SKM-1 treated with dmso at 0.1 percent for 144 hours (cell line): ENCODE results near the gene CEPT1.

Experiments used
- DNase-seq: peaks from one replicate; lab custom pipeline; 2025; ENCODE audit not compliant: unreplicated experiment; lab: John Stamatoyannopoulos, UW

The CEPT1 gene

DNA sequence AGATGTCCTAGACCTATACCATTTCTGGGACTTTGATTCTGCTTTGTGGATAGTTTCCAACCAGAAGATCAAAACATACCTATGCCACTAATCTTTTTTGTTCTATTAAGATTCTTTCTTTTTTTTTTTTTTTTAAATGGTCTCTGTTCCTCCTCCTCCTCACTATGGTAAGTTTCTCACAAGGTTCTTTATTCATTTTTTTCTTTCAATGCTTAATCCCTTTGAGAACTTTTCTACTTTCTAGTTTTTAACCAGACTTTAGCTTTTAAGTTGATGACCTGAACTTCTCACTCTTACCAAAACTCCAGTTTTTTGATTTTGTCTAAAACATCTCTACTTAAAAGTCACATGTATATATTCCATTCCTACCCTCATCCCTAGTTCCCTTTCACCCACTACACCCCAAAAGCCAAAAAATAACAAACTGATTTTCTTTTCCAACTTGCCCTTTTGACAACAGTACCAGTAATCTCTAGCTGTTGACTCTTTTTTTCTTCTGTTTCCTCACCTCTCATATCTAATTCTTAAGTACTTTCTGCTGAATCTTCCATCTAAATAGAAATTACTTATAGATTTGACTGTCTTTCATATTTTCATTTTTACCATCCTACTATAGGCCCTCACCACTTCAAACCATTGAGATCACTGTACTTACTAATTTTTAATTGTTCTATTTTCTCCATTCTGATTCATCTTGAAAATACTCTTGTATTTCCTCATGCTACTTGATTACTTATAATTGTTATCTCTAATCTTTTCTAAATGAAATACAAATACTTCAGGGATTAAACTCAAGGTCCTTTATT is 6.1 kb downstream of the CEPT1 start:
- no peak for DNase-seq

DNA sequence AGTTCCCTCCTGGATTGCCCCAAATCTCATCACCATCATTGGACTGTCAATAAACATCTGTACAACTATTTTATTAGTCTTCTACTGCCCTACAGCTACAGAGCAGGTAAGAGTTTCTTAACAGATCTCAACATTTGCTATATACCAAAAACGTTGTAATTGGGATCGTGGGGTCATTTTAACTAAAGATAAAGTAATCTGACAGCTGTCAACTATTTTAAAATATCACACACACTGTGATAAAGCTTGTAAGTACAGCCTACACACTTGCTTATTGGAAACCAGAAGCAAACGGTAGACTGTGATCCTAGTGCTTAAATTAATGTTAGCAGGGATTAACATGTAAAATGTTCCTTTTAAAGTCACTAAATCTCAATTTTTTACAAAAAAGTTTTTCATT is 7.9 kb downstream of the CEPT1 start:
- DNase-seq = no peak

DNA sequence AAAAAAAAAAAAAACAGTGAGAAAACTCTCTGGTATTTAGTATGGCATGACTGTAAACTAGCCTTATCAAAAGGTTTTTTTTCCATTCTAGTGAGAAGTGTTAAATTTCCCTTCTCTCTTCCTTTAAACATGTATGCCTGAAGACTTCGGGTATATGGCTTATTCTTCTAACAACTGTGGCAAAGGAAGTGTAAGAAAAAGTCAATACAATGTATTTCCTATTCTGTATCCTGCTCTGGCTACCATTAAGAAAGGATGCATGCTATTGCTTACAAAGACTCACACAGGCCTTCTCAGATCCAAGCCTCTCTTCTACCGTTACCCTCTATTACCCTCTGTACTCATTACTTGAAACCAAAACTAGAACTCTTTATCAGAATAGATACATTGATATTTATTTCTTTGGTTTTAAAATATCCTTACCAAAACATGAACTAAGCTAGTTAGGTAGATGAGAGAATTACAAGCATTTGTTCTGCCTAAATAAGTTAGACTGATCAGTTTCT is 8.4 kb downstream of the CEPT1 start:
- DNase-seq = no peak

DNA sequence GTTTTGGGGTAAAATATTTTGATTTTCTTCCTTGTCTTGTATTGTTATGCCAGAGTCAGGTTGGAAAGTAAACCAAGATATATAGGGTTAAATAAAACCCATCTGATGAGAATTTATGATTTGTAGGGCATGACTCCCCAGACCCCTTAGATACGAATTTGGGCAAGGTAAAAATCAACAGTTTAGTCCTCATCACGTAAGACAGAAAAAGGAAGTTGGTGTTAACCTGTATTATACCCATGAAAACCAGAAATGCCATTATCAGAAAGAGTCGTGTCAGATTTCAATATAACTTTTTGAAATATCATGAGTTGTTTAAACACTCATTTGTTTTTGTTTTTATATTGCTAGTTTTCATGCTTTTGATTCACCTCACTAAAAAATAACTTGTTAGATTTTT is 11.8 kb downstream of the CEPT1 start:
- DNase-seq = no peak

DNA sequence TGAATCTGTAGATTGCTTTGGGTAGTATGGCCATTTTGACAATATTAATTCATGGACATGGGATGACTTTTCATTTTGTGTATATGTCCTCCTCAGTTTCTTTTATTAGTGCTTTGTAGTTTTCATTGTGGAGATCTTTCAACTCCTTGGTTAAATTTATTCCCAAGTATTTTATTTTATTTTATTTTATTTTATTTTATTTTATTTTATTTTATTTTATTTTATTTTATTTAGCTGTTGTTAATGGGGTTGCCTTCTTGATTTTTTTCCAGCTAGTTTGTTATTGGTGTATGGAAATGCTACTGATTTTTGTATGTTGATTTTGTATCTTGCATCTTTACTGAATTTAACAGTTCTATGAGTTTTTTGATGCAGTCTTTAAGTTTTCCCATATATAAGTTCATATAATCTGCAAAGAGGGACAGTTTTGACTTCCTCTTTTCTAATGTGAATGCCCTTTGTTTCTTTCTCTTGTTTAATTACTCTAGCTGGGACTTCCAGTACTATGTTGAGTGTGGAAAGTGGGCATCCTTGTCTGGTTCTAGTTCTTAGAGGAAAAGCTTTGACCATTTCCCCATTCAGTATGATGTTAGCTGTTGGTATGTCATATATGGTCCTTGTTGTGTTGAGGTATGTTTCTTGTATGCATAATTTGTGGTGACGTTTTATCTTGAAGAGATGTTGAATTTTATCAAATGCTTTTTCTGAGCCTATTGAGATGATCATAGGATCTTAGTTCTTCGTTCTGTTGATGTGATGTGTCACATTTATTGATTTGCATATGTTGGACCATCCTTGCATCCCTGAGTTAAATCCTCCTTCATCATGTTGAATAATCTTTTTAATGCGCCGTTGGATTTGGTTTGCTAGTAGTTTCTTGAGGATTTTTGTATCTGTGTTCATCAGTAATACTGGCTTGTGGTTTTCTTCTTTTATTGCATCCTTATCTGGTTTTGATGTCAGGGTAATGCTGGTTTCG is 14.3 kb downstream of the CEPT1 start:
- no peak for DNase-seq

DNA sequence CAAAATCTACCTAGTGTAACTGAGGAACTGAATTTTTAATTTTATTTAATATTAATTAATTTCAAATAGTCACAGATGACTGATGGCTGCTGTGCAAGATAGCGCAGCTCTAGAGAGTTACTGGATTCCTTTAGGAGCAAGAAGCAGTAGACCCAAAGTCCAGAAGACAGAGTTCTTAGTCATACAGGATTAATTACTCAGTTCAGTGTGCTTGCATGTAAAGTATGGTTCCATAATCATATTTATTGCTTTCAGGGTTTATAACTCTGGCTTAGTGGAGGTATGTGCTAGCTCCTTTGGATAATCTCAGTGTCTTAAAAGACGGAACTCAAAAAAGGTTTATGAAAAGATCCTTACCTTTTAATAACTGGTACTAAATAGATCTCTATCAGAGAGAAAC is 17.4 kb downstream of the CEPT1 start:
- no peak for DNase-seq

DNA sequence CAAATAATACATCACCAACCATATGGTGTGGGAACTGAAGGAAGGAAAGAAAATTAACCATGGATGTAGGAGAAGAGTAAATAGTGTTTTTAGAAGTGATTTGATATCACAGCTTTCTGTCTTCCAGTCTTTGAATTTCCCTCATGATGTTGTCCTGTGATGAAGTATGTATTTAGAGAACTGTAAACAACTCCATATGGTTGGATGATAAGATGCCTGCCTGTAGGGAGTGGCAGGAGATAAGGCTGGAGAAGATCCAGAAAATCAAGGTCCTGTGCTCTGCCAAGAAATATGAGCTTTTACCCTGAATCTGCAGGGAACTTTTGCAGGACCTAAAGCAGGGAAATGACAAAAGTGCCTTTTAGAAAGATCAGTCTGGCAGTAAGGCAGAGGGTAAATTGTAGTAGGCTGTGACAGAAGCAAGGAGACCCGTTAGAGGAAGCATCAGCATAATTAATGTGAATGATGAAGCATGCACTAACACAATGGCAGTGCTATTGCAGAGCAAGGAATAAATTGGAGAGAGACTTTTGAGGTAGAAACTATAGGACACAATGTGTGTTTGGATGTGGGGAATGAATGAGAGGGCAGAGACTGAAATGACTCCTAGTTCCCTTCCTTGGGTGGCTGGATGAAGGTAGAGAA is 21.9 kb downstream of the CEPT1 start:
- DNase-seq = no peak

DNA sequence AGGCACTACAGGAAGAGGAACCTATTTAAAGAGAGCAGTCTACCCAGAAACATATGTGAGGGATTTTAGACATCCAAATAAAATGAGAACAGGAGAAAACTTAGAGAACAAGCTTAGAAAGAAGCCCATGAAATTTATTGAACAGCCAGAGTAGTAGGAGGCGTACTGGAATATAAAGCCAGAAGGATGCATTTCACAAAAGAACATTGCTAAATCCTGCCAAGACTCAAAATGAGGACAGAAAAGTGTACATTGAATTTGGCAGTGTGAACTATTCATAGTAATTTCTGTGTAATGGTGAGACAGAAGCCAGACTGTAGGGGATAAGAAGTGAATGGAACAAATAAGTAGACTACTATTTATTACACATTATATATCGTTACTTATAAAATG is 22.5 kb downstream of the CEPT1 start:
- no peak for DNase-seq

DNA sequence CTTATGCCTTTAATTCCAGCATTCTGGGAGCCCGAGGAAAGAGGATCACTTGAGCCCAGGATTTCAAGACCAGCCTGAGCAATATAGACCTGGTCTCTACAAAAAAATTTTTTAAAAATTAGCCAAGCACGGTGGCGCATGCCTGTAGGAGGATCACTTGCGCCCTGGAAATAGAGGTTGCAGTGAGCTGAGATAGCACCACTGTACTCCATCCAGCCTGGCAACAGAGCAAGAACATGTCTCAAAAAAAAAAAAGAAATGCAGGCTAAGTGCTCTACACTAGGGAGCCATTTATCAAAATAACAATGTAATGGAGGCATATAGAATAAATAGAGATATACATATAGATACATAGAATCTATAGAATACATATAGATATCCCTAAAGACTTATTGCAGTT is 23.3 kb downstream of the CEPT1 start:
- no peak for DNase-seq

DNA sequence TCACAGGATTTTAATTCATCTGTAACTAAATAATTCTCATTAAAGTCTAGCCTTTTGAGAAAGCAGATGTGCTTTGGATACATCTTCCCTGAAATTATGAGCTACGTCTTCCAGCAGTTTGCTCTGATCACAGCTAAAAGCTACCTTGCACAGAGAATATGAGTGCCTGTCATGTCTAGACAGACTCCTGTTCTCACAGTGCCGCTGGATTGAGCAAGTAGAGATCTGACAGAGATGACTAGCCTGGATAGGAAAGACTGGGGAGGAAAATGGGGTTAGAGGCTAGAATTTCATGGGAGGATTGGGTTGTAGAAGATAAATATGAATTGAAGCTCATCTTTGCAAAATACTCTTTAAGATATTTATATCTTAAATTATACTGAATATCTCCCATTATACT is 24.1 kb downstream of the CEPT1 start:
- no peak for DNase-seq

DNA sequence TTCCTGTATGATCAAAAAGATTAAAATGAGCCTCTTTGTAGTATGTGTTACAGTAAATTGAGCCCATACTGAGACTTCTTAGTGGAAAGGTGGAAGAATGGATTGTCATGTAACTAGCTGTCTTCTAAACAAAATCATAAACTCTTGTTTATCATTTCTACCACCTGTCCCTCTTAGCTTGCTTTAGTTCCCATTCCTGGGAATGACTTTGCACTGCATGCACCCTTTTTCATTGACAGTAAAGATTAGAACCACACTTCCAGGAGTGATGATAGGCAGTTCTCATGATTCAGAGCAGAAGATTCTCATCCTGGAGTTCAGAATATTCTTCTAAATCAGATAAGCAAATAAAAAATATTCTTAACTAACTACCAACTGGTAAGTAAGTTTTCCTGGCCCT is 32.4 kb downstream of the CEPT1 start:
- no peak for DNase-seq

DNA sequence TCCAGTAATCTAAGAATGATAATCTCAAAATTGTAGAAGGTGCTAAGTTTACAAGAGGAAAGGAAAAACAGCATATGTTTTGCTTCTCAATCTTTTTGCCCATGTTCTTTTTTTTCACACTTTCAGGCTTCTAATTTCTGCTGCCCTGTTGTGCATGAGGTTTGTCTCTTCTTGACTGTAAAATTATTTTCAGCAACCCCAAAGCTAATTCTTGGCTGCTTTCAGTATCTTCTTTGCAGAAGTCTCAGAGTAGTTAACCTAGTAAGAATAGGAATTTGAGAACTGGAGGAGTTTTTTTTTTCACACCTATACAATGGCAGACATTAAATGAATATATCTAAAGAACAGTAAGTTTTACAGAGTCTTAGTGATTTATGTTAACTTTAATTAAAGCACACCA is 34.0 kb downstream of the CEPT1 start:
- DNase-seq = no peak

DNA sequence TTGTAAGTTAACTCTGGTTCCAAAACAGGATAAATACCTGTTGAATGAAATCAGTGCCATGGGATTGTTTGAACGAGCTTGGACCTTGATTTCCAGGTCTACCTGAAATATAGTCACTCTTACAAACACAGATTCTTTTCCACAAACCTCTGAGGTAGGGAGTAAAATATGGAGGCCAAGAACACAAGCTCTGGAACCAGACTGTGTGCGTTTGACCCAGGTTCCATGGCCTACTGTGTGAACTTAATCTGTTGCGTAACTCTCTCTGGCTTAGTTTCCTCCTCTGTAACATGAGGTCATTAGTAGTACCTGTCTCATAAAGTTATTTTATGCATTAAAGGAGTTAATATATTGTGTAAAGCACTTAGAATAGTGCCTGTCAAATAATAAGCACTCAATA is 35.3 kb downstream of the CEPT1 start:
- DNase-seq = no peak

DNA sequence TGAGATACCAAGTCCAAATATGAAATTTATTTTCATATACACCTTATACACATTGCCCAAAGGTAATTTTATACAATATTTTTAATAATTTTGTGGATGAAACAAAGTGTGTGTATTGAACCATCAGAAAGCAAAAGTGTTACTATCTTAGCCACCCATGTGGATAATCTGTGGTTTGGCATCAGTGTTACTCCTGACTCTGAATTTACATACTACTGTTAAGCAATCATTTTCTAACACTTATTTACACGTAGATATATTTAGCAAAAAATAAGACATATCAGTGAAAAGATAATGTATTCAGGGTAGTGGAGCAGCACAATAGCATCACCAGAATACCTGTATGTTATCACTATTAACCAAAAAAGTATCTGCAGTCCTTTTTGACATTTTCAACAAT is 36.7 kb downstream of the CEPT1 start:
- DNase-seq = no peak

DNA sequence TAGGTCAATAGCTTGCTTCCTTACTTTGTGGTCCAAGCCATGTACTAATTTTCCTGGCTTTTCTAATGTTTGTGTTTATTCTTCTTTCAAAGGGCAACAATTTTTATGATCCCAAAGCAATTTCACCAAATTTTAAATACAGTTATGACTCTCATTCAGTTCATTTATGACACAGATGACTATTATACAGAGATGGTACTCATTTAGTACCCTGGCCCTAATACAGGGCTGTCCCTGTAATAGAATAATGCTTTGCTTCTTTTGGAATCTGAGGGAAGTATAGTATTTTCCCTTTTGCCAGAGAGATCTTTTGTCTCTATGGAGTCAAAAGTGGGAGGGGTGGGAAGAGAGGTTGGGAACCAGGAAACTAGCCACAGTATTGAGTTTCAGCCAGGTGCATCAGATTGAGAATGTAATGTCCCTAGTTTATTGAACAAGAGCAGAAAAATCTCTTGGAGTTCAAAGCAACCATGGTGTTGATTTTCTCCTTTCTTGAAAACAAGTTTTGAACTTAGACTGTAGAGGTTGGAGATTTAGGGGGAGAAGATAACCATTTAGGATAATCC is 40.0 kb downstream of the CEPT1 start:
- no peak for DNase-seq

DNA sequence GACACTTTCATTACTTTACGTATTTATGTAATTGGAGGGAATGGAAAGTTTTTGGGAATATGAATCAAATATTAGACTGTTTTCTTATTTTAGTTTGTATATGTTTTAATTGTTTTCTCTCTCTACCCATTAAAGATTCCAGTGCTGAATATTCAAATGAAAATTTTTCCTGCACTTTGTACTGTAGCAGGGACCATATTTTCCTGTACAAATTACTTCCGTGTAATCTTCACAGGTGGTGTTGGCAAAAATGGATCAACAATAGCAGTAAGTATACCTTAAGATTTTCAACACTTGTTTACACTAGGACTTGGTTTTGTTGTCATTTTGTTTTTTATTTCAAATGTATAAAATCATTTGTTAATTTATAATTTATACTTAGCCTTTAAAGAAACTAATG is 42.0 kb downstream of the CEPT1 start:
- DNase-seq = no peak

DNA sequence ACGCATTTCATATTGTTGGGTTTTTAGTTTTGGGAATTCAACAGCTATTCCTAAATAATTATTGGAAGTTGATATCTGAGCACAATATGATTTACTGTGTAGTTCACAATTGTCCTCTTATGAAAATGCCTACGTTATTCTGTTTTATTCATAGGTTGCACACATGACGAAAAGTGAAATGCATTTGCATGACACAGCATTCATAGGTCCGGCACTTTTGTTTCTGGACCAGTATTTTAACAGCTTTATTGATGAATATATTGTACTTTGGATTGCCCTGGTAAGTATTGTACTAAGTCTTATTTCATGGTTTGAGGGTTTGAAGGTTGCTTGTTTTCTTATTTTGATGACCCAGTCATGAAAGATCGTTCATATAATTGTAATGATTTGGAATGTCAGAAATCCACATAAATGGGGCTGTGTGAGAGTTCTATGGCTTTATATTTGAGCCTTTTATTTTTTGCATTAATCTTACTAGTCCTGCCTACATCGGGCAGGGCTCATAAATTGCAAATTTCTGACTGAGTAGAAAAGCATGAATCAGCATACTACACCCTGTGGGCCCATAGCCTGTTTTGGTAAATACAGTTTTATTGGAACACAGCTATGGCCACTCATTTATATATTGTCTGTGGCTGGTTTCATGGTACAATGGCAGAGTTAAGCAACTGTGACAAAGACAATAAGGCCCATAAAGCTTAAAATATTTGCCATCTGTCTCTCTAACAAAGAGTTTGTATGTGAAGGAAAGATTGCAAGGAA is 43.5 kb downstream of the CEPT1 start:
- no peak for DNase-seq

DNA sequence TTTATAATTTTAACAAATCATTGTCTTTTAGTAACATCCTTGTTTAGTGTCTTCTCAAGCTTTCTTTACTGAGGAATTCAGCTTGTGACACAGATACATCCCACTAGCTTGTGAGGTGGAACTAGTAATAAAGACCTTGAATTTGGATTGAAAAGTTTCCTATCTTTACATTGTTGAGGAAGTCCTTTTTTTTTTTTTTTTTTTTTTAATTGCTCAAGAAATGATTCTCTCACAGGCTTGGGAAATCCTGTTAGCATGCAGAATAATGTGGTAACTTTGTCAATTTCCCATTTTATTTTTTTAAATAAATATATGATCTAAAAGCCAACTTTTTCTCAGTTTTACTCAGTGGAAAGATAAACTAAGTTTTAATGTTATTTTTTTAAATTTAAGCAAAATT is 44.6 kb downstream of the CEPT1 start:
- no peak for DNase-seq

DNA sequence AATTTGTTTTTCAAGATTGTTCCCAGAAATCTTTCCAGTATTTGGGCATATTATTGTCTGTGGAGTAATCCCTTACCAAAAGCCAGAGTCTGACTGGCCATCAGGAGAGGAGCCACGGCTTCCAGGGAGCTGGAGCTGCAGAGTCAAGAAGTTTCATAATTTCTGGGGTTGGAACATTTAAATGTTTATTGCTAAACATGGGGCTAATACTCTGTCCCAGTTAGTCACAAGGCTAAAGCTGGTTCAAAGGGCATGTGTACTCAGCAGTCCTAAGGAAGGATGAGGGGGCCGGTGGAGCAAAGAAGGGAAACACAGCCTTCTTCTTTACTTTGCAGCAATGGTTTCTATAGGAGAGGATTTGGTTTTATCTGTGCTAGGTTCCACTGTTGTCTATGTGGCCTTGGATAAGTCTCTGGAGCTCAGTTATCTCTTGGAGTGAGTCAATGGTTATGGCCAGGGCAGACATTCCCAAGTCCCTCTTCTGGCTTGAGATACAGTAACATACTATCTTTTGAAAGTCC is 51.0 kb downstream of the CEPT1 start:
- no peak for DNase-seq

DNA sequence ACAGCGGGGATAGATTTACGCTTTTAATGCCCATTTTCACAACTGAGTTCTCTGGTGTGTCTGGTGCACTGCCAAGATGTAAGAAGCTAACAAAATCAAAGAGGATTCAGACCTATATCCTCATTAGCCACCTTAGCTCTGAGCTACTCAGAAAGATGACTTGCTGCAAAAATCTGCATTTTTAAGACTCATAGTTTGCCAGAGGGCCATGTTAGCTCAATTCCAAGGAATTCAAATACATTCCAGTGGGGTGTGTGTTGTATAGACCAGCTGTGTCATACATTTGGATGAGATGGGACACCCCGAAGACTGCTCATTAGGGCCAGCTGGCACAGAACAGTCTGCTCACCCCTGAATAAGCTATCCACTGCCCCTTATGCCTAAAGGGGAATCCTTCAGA is 51.5 kb downstream of the CEPT1 start:
- DNase-seq = no peak
